T-cell (primary cell): ENCODE measurements around the gene P2RX5. TPM values are rescaled to one million over a fixed set of nuclear protein-coding genes. Genes with fewer than 3 reads are reported as not detected.

ENCODE experiments used
- ATAC-seq, 4 experiments: fragments of 200-7000 bp in 3 of 4; fragments of 150-1000 bp in 1 of 4; cut with Tn5 transposase; replicated peaks in 1 of 4; 1 replicate in 3 of 4; 2 replicates in 1 of 4; pipeline ENCODE4 v1.10.0; 2021; ENCODE audit warnings: moderate library complexity in 3 of 4, mild to moderate bottlenecking in 2 of 4, moderate number of reproducible peaks in 1 of 4
- CTCF ChIA-PET, 2 donors: fragments of 300-600 bp; sonication (Branson Sonifier 250); formaldehyde crosslinking; loops; one replicate each; lab custom pipeline; 2022; ENCODE audit warnings: antibody characterized with exemption in 2 of 2; lab: Charles Lee
- POLR2A ChIA-PET, 2 donors: fragments of 300-600 bp; sonication (Branson Sonifier 250); formaldehyde crosslinking; loops; one replicate each; lab custom pipeline; 2022; ENCODE audit warnings: antibody characterized with exemption in 2 of 2; lab: Charles Lee
- DNase-seq, 35 experiments: peaks; one replicate each; pipeline versions ENCODE4 v3.0.0 to v3.0.0-alpha.2; 2013 to 2023
- H3K27ac ChIP-seq: one replicate; pipeline ENCODE4 v1.5.1; 2013; ENCODE audit warnings: low read length
- H3K27me3 ChIP-seq, 2 experiments: replicated peaks in 1 of 2; 1 replicate in 1 of 2; 2 replicates in 1 of 2; pipeline versions ENCODE4 v1.6.1 to v1.7.0; 2013; ENCODE audit warnings: low read length in 1 of 2, mixed read lengths in 1 of 2; ENCODE audit not compliant: control insufficient read depth in 2 of 2, insufficient read depth in 2 of 2; ENCODE audit errors: extremely low read depth in 1 of 2
- H3K36me3 ChIP-seq, 2 donors: 1 replicate in 1 of 2; 2 replicates in 1 of 2; pipeline versions ENCODE4 v1.6.1 to v1.7.0; 2013; ENCODE audit warnings: low read length in 1 of 2; ENCODE audit not compliant: control insufficient read depth in 2 of 2, insufficient read depth in 1 of 2; ENCODE audit errors: extremely low read depth in 1 of 2
- H3K4me1 ChIP-seq, 2 experiments: 1 replicate in 1 of 2; 2 replicates in 1 of 2; pipeline versions ENCODE4 v1.6.1 to v1.7.0; 2013; ENCODE audit warnings: low read length in 2 of 2, mixed read lengths in 1 of 2; ENCODE audit not compliant: insufficient read depth in 2 of 2, control insufficient read depth in 1 of 2; ENCODE audit errors: extremely low read depth in 1 of 2
- H3K4me3 ChIP-seq, 2 donors: 1 replicate in 1 of 2; 2 replicates in 1 of 2; pipeline versions ENCODE4 v1.5.1 to v1.7.0; 2013; ENCODE audit warnings: mild to moderate bottlenecking in 2 of 2, low read length in 1 of 2, moderate library complexity in 1 of 2; ENCODE audit not compliant: control insufficient read depth in 1 of 2; ENCODE audit errors: extremely low read depth in 1 of 2
- H3K9me3 ChIP-seq: 2 replicates; pipeline ENCODE4 v1.7.0; 2013
- H3K27ac Mint-ChIP-seq, 2 donors: one replicate each; pipeline ENCODE4 v1.8.0; 2020 to 2021; ENCODE audit warnings: mild to moderate bottlenecking in 2 of 2, mixed read lengths in 2 of 2
- H3K27me3 Mint-ChIP-seq, 2 donors: one replicate each; pipeline ENCODE4 v1.8.0; 2021 to 2022; ENCODE audit warnings: mixed read lengths in 2 of 2
- H3K36me3 Mint-ChIP-seq: one replicate; pipeline ENCODE4 v1.8.0; 2021; ENCODE audit warnings: mixed read lengths
- H3K4me1 Mint-ChIP-seq, 3 donors: one replicate each; pipeline ENCODE4 v1.8.0; 2020 to 2022; ENCODE audit warnings: mixed read lengths in 3 of 3, mild to moderate bottlenecking in 1 of 3
- H3K4me3 Mint-ChIP-seq, 3 donors: one replicate each; pipeline ENCODE4 v1.8.0; 2020 to 2022; ENCODE audit warnings: mild to moderate bottlenecking in 3 of 3, mixed read lengths in 3 of 3, moderate library complexity in 3 of 3
- H3K9me3 Mint-ChIP-seq, 3 donors: one replicate each; pipeline ENCODE4 v1.8.0; 2020 to 2022; ENCODE audit warnings: mixed read lengths in 3 of 3
- WGBS: methylation state at CpG from one replicate; pipeline ENCODE4 v1.1.5; 2013; ENCODE audit warnings: missing lambda C conversion rate; ENCODE audit not compliant: insufficient coverage; 5-methylcytosine and 5-hydroxymethylcytosine counted together
- total RNA-seq, 35 experiments: library from RNA in 6 of 35; stranded (reverse) in 6 of 35; fragments of 120-200 nt in 1 of 35; gene quantifications; one replicate each; pipeline versions ENCODE4 v1.2.1 to v1.2.4 and lab custom pipeline; 2013 to 2026

P2RX5 gene
- total RNA-seq, 5 donors from 2014 or later (not counting 1 experiment from before 2014, with no cell fraction given), result 19.6 to 35.6 (median 29.9) TPM

- H3K9me3 Mint-ChIP-seq, result no peaks in the 10 kb centered on the region
- Histone ChIP-seq H3K4me3 (no peak overlapping the region), H3K36me3 (peaks cover 0 to 9% of the 10 kb centered on the region in 2 donors), H3K27me3 (no peaks in the 10 kb centered on the region), H3K27ac (no peak overlapping the region), H3K4me1 (peaks cover 0 to 3% of the 10 kb centered on the region in 2 experiments), H3K9me3 (no peaks in the 10 kb centered on the region)
- DNase-seq (no peak), ATAC-seq (no peak)
- H3K4me3 Mint-ChIP-seq, result no peak overlapping the region
- CTCF ChIA-PET, result interaction anchor here in 1 of 2 donors (1.0 kb wide), 1 partner anchor 11 kb away, joined by 3 read pairs; the partner anchor contains the start of genes CTNS and SHPK
- WGBS, result 86% methylated on average over 12 of the region's 12 CpGs
- H3K27me3 Mint-ChIP-seq, result no peaks in the 10 kb centered on the region
- no peak overlapping the region for H3K27ac Mint-ChIP-seq
- POLR2A ChIA-PET, result no interaction called here
- peaks cover 20% of the 10 kb centered on the region for H3K36me3 Mint-ChIP-seq
- no peaks in the 10 kb centered on the region for H3K4me1 Mint-ChIP-seq
Measured at GRCh38 chr17:3647251-3647650, 48.7 kb downstream of the P2RX5 start.

- H3K9me3 ChIP-seq, result no peaks in the 10 kb centered on the region
- H3K27me3 ChIP-seq, result no peaks in the 10 kb centered on the region
- ATAC-seq, result no peak
- Mint-ChIP-seq H3K4me3 (no peak overlapping the region), H3K27me3 (no peaks in the 10 kb centered on the region), H3K9me3 (no peaks in the 10 kb centered on the region), H3K4me1 (no peaks in the 10 kb centered on the region), H3K36me3 (peaks cover 20% of the 10 kb centered on the region), H3K27ac (no peak overlapping the region)
- H3K36me3 ChIP-seq, result peaks cover 0 to 9% of the 10 kb centered on the region in 2 donors
- ChIA-PET CTCF (no interaction called here), POLR2A (no interaction called here)
- H3K27ac ChIP-seq, result no peak overlapping the region
- WGBS, result 69% methylated on average over 5 of the region's 5 CpGs
- no peak overlapping the region for H3K4me3 ChIP-seq
- no peak for DNase-seq
- H3K4me1 ChIP-seq, result peaks cover 0 to 3% of the 10 kb centered on the region in 2 experiments
Measured at GRCh38 chr17:3645310-3645709, 50.6 kb downstream of the P2RX5 start.

GRCh38 chr17:3643889-3644349 is 52.0 kb downstream of the P2RX5 start:
- H3K4me3 ChIP-seq, result no peak overlapping the region
- no peak overlapping the region for H3K27ac Mint-ChIP-seq
- 92% methylated on average over 3 of the region's 4 CpGs for WGBS
- H3K27me3 ChIP-seq, result no peaks in the 10 kb centered on the region
- peaks cover 0 to 4% of the 10 kb centered on the region in 2 donors for H3K36me3 ChIP-seq
- no peak overlapping the region for H3K4me3 Mint-ChIP-seq
- peaks cover 0 to 7% (median 0%) of the 10 kb centered on the region in 3 donors for H3K4me1 Mint-ChIP-seq
- CTCF ChIA-PET, result no interaction called here
- no peak for ATAC-seq
- H3K36me3 Mint-ChIP-seq, result peaks cover 19% of the 10 kb centered on the region
- POLR2A ChIA-PET, result no interaction called here
- H3K27ac ChIP-seq, result no peak overlapping the region
- peaks cover 0 to 3% of the 10 kb centered on the region in 2 experiments for H3K4me1 ChIP-seq
- H3K9me3 Mint-ChIP-seq, result no peaks in the 10 kb centered on the region
- no peaks in the 10 kb centered on the region for H3K27me3 Mint-ChIP-seq
- DNase-seq, result no peak
- no peaks in the 10 kb centered on the region for H3K9me3 ChIP-seq

- H3K4me3 ChIP-seq, result no peak overlapping the region
- H3K27ac Mint-ChIP-seq, result no peak overlapping the region
- 95% methylated on average over 4 of the region's 19 CpGs for WGBS
- H3K27me3 ChIP-seq, result no peaks in the 10 kb centered on the region
- no peaks in the 10 kb centered on the region for H3K36me3 ChIP-seq
- no peaks in the 10 kb centered on the region for H3K9me3 ChIP-seq
- no peak overlapping the region for H3K27ac ChIP-seq
- peaks cover 0 to 10% of the 10 kb centered on the region in 2 experiments for H3K4me1 ChIP-seq
- H3K9me3 Mint-ChIP-seq, result no peaks in the 10 kb centered on the region
- H3K4me1 Mint-ChIP-seq, result peaks cover 10 to 16% (median 11%) of the 10 kb centered on the region in 3 donors
- no peak for ATAC-seq
- ChIA-PET CTCF (no interaction called here), POLR2A (no interaction called here)
- no peak for DNase-seq
- no peak overlapping the region for H3K4me3 Mint-ChIP-seq
- H3K36me3 Mint-ChIP-seq, result peaks cover 15% of the 10 kb centered on the region
- H3K27me3 Mint-ChIP-seq, result no peaks in the 10 kb centered on the region
Measured at GRCh38 chr17:3641717-3642486, 54.1 kb downstream of the P2RX5 start.

GRCh38 chr17:3641014-3641413 is 54.9 kb downstream of the P2RX5 start:
- 85% methylated on average over 1 of the region's 3 CpGs for WGBS

GRCh38 chr17:3639981-3640596 is 55.9 kb downstream of the P2RX5 start:
- Histone ChIP-seq H3K9me3 (no peaks in the 10 kb centered on the region), H3K27ac (no peak overlapping the region), H3K36me3 (no peaks in the 10 kb centered on the region), H3K4me1 (peaks cover 3 to 19% of the 10 kb centered on the region in 2 experiments), H3K4me3 (no peak overlapping the region), H3K27me3 (no peaks in the 10 kb centered on the region)
- ATAC-seq (no peak), DNase-seq (no peak)
- Mint-ChIP-seq H3K4me1 (peaks cover 14 to 20% (median 16%) of the 10 kb centered on the region in 3 donors), H3K27me3 (no peaks in the 10 kb centered on the region), H3K27ac (no peak overlapping the region), H3K36me3 (peaks cover 12% of the 10 kb centered on the region), H3K9me3 (no peaks in the 10 kb centered on the region), H3K4me3 (peak overlapping the region in 1 of 3 donors; percentile 3)
- ChIA-PET POLR2A (no interaction called here), CTCF (no interaction called here)
- WGBS, result 49% methylated on average over 4 of the region's 7 CpGs

More at GRCh38 chr17:3641014-3641413, 54.9 kb downstream of the P2RX5 start:
- no peaks in the 10 kb centered on the region for H3K27me3 Mint-ChIP-seq
- no peaks in the 10 kb centered on the region for H3K36me3 ChIP-seq
- no peak overlapping the region for H3K27ac Mint-ChIP-seq
- H3K4me3 ChIP-seq, result no peak overlapping the region
- no peaks in the 10 kb centered on the region for H3K9me3 ChIP-seq
- H3K27me3 ChIP-seq, result no peaks in the 10 kb centered on the region
- peaks cover 15% of the 10 kb centered on the region for H3K36me3 Mint-ChIP-seq
- POLR2A ChIA-PET, result no interaction called here
- ATAC-seq (no peak), DNase-seq (no peak)
- peaks cover 0 to 11% of the 10 kb centered on the region in 2 experiments for H3K4me1 ChIP-seq
- no peaks in the 10 kb centered on the region for H3K9me3 Mint-ChIP-seq
- no peak overlapping the region for H3K27ac ChIP-seq
- CTCF ChIA-PET, result interaction anchor here in 1 of 2 donors (0.6 kb wide), 1 partner anchor 12 kb away, joined by 3 read pairs; no protein-coding TSS in a partner anchor
- H3K4me3 Mint-ChIP-seq, result no peak overlapping the region
- H3K4me1 Mint-ChIP-seq, result peaks cover 10 to 16% (median 11%) of the 10 kb centered on the region in 3 donors
